B cell (primary cell): Measurements from ENCODE around the gene LCOR. TPM values are rescaled to one million over a fixed set of nuclear protein-coding genes. Genes with fewer than 3 reads are reported as not detected.

Experiments
- ATAC-seq: fragments of 200-7000 bp; cut with Tn5 transposase; one replicate; pipeline ENCODE4 v1.10.0; 2021; ENCODE audit warnings: low read depth, mild to moderate bottlenecking, moderate number of reproducible peaks, moderate library complexity
- CTCF ChIA-PET: fragments of 350-600 bp; sonication (Branson Sonifier 250); formaldehyde crosslinking; loops from one replicate; lab custom pipeline; 2021; ENCODE audit warnings: antibody characterized with exemption, inconsistent platforms; lab: Charles Lee
- POLR2A ChIA-PET: fragments of 350-600 bp; sonication (Branson Sonifier 250); formaldehyde crosslinking; loops from one replicate; lab custom pipeline; 2021; ENCODE audit warnings: antibody characterized with exemption; lab: Charles Lee
- DNase-seq: peaks from one replicate; pipeline ENCODE4 v3.0.0; 2013
- H2AFZ ChIP-seq: 2 replicates; pipeline ENCODE4 v1.6.1; 2012; ENCODE audit warnings: mild to moderate bottlenecking, low read depth, low read length; ENCODE audit not compliant: insufficient read depth, poor library complexity, severe bottlenecking
- H3K27ac ChIP-seq, 2 donors: 1 replicate in 1 of 2; 2 replicates in 1 of 2; pipeline ENCODE4 v1.5.1; 2012 to 2013; ENCODE audit warnings: low read length in 2 of 2, mild to moderate bottlenecking in 2 of 2, moderate library complexity in 1 of 2
- H3K27me3 ChIP-seq, 4 experiments: fragments of 200-600 bp in 1 of 4; sonication (generic) in 1 of 4; replicated peaks in 1 of 4; 1 replicate in 2 of 4; 2 replicates in 2 of 4; pipeline versions ENCODE4 v1.6.1 to v1.7.0; 2013 to 2016; ENCODE audit warnings: low read length in 3 of 4, mild to moderate bottlenecking in 2 of 4, mixed read lengths in 1 of 4, moderate library complexity in 1 of 4; ENCODE audit not compliant: insufficient read depth in 4 of 4, control insufficient read depth in 3 of 4; ENCODE audit errors: control extremely low read depth in 1 of 4
- H3K36me3 ChIP-seq, 2 experiments: replicated peaks in 1 of 2; 1 replicate in 1 of 2; 2 replicates in 1 of 2; pipeline versions ENCODE4 v1.6.1 to v1.7.1; 2013; ENCODE audit warnings: low read length in 1 of 2; ENCODE audit not compliant: insufficient read depth in 2 of 2, control insufficient read depth in 1 of 2; ENCODE audit errors: control extremely low read depth in 1 of 2, extremely low read depth in 1 of 2
- H3K4me1 ChIP-seq, 2 donors: fragments of 200-600 bp in 1 of 2; sonication (generic) in 1 of 2; 1 replicate in 1 of 2; 2 replicates in 1 of 2; pipeline versions ENCODE4 v1.5.1 to v1.6.1; 2013 to 2017; ENCODE audit warnings: low read length in 2 of 2; ENCODE audit not compliant: control insufficient read depth in 2 of 2, insufficient read depth in 2 of 2
- H3K4me2 ChIP-seq: replicated peaks from 2 replicates; pipeline ENCODE3; 2012; ENCODE audit warnings: mild to moderate bottlenecking, low read depth, low read length; ENCODE audit not compliant: poor library complexity, severe bottlenecking
- H3K4me3 ChIP-seq, 5 experiments: fragments of 200-600 bp in 1 of 5; sonication (generic) in 1 of 5; 1 replicate in 3 of 5; 2 replicates in 2 of 5; pipeline versions ENCODE4 v1.5.1 to v1.7.0; 2011 to 2016; ENCODE audit warnings: low read length in 4 of 5, mild to moderate bottlenecking in 4 of 5, low read depth in 2 of 5, control low read depth in 1 of 5, moderate library complexity in 1 of 5; ENCODE audit not compliant: insufficient read depth in 1 of 5; ENCODE audit errors: control extremely low read depth in 1 of 5, extremely low read depth in 1 of 5
- H3K79me2 ChIP-seq: fragments of 200-600 bp; sonication (generic); one replicate; pipeline ENCODE4 v1.6.0; 2016; ENCODE audit warnings: low read length; ENCODE audit not compliant: control insufficient read depth, insufficient read depth
- H3K9ac ChIP-seq: fragments of 200-600 bp; sonication (generic); 2 replicates; pipeline ENCODE4 v1.6.1; 2017; ENCODE audit warnings: mild to moderate bottlenecking, low read length, moderate library complexity
- H3K9me3 ChIP-seq, 3 donors: one replicate each; pipeline versions ENCODE4 v1.6.1 to v1.7.1; 2013; ENCODE audit warnings: low read length in 2 of 3; ENCODE audit not compliant: control insufficient read depth in 2 of 3, insufficient read depth in 1 of 3; ENCODE audit errors: control extremely low read depth in 1 of 3
- H4K20me1 ChIP-seq: 2 replicates; pipeline ENCODE4 v1.6.0; 2012; ENCODE audit warnings: mild to moderate bottlenecking, low read length; ENCODE audit not compliant: insufficient read depth, control insufficient read depth, poor library complexity, severe bottlenecking
- H3K27ac Mint-ChIP-seq: one replicate; pipeline ENCODE4 v1.8.0; 2021; ENCODE audit warnings: mixed read lengths
- H3K27me3 Mint-ChIP-seq: one replicate; pipeline ENCODE4 v1.8.0; 2021; ENCODE audit warnings: mixed read lengths
- H3K4me1 Mint-ChIP-seq: one replicate; pipeline ENCODE4 v1.8.0; 2021; ENCODE audit warnings: mixed read lengths
- H3K4me3 Mint-ChIP-seq: one replicate; pipeline ENCODE4 v1.8.0; 2021; ENCODE audit warnings: mixed read lengths
- H3K9me3 Mint-ChIP-seq: one replicate; pipeline ENCODE4 v1.8.0; 2022; ENCODE audit warnings: mixed read lengths; ENCODE audit not compliant: insufficient read depth
- EZH2 ChIP-seq: IDR thresholded peaks from 2 replicates; pipeline ENCODE4 v1.6.1; 2012; ENCODE audit warnings: borderline replicate concordance, low read depth, mild to moderate bottlenecking, moderate library complexity, low read length; ENCODE audit not compliant: insufficient read depth, poor library complexity, severe bottlenecking
- whole genome bisulfite sequencing: methylation state at CpG from one replicate; pipeline ENCODE4 v1.1.5; 2013; ENCODE audit warnings: missing lambda C conversion rate; ENCODE audit not compliant: insufficient coverage; 5-methylcytosine and 5-hydroxymethylcytosine counted together
- intact Hi-C: fragments of 100-400 bp; cut with micrococcal nuclease; formaldehyde crosslinking; loops from one replicate; pipeline ENCODE4 v1.10.0; 2022
- polyA plus RNA-seq: library from polyadenylated mRNA; depleted of rRNA; stranded (reverse); fragments of >200 nt; gene quantifications from 2 replicates; pipeline ENCODE4 v1.2.3, GENCODE V29; 2012
- total RNA-seq, 2 donors: library from RNA; stranded (reverse); fragments of 120-200 nt in 1 of 2; gene quantifications; 1 replicate in 1 of 2; 2 replicates in 1 of 2; pipeline versions ENCODE4 v1.2.3 to v1.2.4, GENCODE V29; 2013 to 2022
- TF ChIP-seq, protein P1 (sequence below): fragments of 200-600 bp; IDR thresholded peaks from one replicate; pipeline ENCODE4 v1.8.0; 2022; ENCODE audit warnings: antibody characterized with exemption, mild to moderate bottlenecking

LCOR gene
- total and polyA plus RNA-seq, 2 donors (not counting 1 experiment from before 2014, with no cell fraction given): 5.1 to 70.0 TPM

DNA sequence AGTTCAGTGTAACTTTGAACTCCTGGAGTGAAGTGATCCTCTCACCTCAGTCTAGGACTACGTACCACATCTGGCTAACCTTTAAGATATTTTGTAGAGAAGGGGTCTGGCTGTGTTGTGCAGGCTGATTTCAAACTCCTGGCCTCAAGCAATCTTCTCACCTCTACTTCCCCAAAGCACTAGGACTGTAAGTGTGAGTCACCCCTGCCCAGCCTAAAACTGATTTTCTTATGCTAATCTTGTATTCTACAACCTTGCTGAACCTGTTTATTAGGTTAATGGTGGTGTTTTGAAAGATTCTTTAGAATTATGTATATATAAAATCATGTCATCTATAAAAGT is 58.0 kb downstream of the LCOR start:
- Mint-ChIP-seq H3K27me3 (no peaks in the 10 kb centered on the region), H3K4me1 (peaks cover 35% of the 10 kb centered on the region), H3K4me3 (no peak overlapping the region), H3K27ac (peak overlapping the region; percentile 32), H3K9me3 (peaks cover 5% of the 10 kb centered on the region)
- ChIA-PET POLR2A (no interaction called here), CTCF (no interaction called here)
- no peak overlapping the region for H3K4me2 ChIP-seq
- no peak for ATAC-seq
- no peak overlapping the region for H3K9ac ChIP-seq
- no peak overlapping the region for H3K4me3 ChIP-seq
- no peaks in the 10 kb centered on the region for H3K27me3 ChIP-seq
- peaks cover 9 to 16% of the 10 kb centered on the region in 2 experiments for H3K36me3 ChIP-seq
- no peak for TF ChIP-seq EZH2
- TF ChIP-seq, protein P1, sequence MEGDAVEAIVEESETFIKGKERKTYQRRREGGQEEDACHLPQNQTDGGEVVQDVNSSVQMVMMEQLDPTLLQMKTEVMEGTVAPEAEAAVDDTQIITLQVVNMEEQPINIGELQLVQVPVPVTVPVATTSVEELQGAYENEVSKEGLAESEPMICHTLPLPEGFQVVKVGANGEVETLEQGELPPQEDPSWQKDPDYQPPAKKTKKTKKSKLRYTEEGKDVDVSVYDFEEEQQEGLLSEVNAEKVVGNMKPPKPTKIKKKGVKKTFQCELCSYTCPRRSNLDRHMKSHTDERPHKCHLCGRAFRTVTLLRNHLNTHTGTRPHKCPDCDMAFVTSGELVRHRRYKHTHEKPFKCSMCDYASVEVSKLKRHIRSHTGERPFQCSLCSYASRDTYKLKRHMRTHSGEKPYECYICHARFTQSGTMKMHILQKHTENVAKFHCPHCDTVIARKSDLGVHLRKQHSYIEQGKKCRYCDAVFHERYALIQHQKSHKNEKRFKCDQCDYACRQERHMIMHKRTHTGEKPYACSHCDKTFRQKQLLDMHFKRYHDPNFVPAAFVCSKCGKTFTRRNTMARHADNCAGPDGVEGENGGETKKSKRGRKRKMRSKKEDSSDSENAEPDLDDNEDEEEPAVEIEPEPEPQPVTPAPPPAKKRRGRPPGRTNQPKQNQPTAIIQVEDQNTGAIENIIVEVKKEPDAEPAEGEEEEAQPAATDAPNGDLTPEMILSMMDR: no peak
- no peak overlapping the region for H2AFZ ChIP-seq
- peaks cover 99% of the 10 kb centered on the region for H3K79me2 ChIP-seq
- WGBS: no CpG with 5 or more reads among the region's 1 CpG
- peak overlapping the region in 1 of 2 donors; percentile 13 for H3K27ac ChIP-seq
- peaks cover 63% of the 10 kb centered on the region for H4K20me1 ChIP-seq
- peaks cover 0 to 4% of the 10 kb centered on the region in 2 donors for H3K4me1 ChIP-seq
- intact Hi-C loops: loop anchor here (10.0 kb wide), 1 partner anchor 45 kb away; no protein-coding TSS in a partner anchor
- DNase-seq: no peak
- H3K9me3 ChIP-seq: peaks cover 2 to 14% (median 7%) of the 10 kb centered on the region in 3 donors

DNA sequence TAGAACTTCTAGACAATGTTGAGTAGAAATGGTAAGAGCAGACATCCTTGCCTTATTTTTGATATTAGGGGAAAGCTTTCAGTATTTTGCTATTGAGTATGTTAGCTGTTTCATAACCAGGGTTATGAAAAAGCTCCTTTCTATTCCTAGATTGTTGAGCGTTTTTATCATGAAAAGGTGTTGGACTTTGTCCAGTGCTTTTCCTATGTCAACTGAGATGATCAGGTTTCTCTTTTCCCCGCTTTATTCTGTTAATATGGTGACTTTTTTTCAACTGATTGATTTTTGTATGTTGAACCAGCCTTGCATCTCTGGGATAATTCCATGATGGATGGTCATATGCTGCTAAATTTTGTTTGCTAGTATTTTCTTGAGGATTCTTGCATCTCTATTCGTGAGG is 58.5 kb downstream of the LCOR start:
- H2AFZ ChIP-seq: no peak overlapping the region
- H3K4me1 ChIP-seq: peaks cover 0 to 4% of the 10 kb centered on the region in 2 donors
- H3K9me3 ChIP-seq: peaks cover 2 to 14% (median 7%) of the 10 kb centered on the region in 3 donors
- POLR2A ChIA-PET: no interaction called here
- no peak overlapping the region for H3K4me3 Mint-ChIP-seq
- ATAC-seq: no peak
- no peak overlapping the region for H3K4me2 ChIP-seq
- no peak for DNase-seq
- CTCF ChIA-PET: no interaction called here
- peaks cover 5% of the 10 kb centered on the region for H3K9me3 Mint-ChIP-seq
- intact Hi-C loops: loop anchor here (10.0 kb wide), 1 partner anchor 46 kb away; no protein-coding TSS in a partner anchor
- H3K4me3 ChIP-seq: no peak overlapping the region
- H3K4me1 Mint-ChIP-seq: peaks cover 39% of the 10 kb centered on the region
- no peaks in the 10 kb centered on the region for H3K27me3 ChIP-seq
- H4K20me1 ChIP-seq: peaks cover 64% of the 10 kb centered on the region
- H3K27ac ChIP-seq: no peak overlapping the region
- no peaks in the 10 kb centered on the region for H3K27me3 Mint-ChIP-seq
- WGBS: 94% methylated on average over 3 of the region's 3 CpGs
- H3K27ac Mint-ChIP-seq: no peak overlapping the region
- H3K36me3 ChIP-seq: peaks cover 9 to 16% of the 10 kb centered on the region in 2 experiments
- peaks cover 99% of the 10 kb centered on the region for H3K79me2 ChIP-seq
- no peak overlapping the region for H3K9ac ChIP-seq
- no peak for TF ChIP-seq EZH2
